ENCODE measurements around the gene CCDC87.
"Not testable (repeated sequence)": the region's sequence is repeated elsewhere in the genome, so short reads cannot be mapped to it uniquely, and the experiment has no call there.

Gene CCDC87

DNA sequence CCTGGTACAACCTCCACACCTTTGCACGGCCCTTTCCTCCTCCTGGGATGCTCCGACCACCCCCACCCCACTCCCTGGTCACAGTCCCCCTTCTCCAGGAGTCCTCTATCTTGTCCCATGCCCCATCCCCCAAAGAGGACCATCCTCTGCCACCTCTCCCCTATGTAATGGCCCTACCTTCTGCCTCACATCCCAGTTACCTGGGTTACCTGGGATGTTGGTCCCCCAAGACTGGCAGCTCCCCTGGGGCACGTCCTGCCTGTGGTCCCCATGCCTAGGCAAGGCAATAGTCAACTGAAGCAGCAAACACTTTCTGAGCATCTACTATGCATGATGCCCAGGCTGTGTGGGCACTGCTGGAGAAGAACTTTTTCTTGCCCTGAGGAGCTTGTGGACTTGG, 37.4 kb downstream of the CCDC87 start:
- no peak for DNase-seq

DNA sequence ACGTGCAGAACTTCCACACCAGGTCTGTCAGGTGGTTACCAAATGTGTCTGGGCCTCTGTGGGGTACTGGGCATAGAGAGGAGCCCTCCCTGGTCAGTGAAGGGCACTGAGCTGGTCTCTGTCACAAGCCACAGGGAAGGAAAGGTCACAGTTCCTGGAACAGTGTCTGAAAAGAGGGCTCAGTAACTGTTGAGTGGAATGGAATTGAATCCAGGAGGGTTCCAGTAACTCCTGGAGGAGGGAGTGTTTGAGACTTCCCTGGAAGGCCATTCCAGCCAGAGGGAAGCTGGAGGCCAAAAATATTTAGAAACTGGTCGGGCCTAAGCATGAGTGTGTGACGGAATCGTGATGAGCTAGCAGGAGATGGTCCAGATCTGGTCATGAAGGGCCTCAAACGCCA, 38.3 kb downstream of the CCDC87 start:
- no peak for DNase-seq

DNA sequence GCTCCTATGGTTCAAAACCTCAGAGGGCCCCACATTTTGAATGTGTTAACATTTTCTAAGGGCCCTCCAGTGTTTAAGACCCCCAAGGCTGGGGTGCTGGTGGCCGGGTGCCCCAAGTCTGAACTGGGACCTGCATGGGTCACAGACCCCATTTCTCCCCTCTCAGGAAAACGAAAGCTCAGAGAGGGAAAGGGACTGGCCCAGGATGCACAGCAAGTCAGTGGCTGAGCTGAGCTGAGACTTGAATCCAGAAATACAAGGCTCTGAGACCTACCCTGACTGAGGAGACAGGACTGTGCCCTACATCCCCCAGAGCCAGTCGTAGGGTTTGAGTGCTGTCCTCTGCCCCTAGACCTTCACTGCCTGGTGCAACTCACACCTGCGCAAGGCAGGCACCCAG, 42.0 kb downstream of the CCDC87 start:
- no peak for DNase-seq

DNA sequence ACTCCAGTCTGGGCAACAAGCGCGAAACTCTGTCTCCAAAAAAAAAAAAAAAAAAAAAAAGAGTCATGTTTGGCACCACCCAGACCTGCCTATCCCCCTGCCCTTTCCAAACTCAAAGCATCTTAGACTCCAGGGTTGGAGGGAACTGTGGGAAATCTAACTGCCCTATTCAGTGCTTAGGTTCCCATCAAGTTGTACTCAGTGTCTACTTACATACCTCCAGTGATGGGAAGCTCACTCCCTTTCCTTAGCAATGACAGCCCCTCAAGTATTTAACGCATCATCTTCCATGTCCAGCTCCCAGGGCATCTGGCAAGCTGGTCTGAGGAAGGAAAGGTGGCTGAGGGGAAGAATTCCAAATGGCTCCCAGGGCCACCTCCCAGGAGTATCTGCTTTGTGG, 43.2 kb downstream of the CCDC87 start:
- DNase-seq = no peak

DNA sequence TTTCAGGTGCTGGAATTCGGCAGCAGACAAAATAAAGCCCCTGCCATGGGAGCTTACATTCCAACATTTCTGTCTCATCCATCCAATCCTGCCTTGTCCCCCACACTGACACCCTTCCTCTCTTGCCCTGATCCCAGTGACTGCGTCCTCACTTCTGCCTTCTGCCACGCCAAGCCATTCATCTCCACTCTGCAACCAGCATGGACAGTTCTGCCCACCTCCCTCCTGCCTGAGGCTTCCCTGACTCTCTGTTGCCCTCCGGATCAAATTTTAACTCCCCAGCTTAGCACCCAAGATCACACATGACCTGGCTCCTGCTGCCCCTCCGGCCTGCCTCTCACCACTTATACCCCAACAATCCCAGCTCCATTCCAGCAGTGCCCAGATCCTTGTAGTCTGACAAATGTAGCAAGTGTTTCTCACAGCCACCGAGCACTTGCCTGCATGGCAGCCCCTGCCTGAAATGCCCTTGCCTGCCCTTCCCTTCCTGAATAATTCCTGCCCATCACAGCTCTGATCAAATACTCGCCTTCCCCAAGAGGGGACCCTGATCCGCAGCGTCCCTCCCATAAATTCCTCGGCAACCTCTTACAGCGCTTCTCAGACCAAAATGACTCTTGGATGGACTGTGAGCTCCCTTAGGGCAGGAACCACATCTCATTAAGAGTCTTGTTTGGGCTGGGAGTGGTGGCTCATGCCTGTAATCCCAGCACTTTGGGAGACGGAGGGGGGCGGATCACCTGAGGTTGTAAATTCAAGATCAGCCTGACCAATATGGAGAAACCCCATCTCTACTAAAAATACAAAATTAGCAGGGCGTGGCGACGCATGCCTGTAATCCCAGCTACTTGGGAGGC, 43.9 kb downstream of the CCDC87 start:
- DNase-seq = no peak

DNA sequence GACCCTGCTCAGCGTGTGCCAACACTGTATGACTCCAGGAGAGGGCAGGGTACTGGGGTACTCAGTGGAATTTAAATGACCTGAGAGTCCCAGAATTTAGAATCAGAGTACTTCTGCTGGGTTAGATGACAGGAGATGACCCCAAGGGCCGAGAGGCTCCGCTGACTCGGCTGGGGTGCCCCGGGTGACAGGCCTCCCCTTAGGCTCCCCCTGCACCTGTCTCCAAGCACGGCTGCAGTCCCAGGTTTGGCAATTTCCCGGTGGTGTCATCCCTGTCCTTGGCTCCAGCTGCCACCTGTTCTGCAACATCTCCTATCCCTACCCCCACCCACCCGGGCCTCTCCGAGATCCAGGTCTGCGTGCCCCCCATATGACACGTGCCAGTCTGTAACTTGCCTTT, 44.8 kb downstream of the CCDC87 start:
- no peak for DNase-seq

DNA sequence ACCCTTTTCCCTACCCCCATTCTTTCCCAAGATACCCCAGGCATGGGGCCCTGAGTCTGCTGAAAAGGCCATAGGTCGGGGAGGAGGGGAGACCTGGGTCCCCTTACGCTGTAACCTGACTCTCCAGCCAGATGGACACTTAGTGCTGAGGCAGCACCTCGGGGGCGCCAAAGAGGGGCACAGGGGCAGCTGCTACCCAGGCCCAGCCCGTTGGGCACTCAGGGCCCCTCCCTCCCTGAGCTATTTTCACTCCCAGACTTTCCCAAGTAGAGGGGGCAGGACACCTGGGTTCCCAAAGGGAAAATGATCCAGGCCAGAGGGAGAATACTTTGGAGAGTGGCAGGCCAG, 45.2 kb downstream of the CCDC87 start:
- no peak for DNase-seq

DNA sequence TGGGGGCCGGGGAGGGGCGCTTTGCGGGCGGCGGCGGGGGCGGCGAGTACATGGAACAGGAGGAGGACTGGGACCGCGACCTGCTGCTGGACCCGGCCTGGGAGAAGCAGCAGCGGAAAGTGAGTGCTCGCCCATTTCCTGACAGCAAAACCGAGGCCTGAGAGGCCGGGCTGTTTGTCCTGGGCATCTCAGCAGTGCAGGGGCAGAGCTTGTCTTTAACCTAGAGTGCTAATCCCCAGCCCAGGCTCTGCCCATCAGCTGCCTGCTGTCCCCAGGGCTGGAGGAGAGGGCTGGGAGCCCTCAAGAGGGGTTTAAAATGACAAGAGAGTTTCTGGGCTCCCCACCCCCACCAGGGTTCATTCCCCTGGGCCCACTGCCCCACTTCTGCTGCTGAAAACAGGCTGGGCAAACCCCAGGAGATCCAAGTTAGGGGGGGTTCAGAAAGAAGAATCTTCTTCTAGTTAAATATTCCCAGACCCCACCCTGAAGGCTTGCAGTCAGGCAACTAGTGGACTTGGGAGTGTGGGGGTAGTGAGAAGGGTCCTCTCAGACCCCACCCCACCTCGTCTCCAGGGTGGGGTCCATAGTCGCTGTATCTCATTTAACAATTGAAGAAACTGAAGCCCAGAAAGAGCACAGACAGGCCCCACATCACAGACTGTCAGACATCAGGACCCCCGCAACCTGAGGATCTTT, 45.7 kb downstream of the CCDC87 start:
- no peak for DNase-seq

DNA sequence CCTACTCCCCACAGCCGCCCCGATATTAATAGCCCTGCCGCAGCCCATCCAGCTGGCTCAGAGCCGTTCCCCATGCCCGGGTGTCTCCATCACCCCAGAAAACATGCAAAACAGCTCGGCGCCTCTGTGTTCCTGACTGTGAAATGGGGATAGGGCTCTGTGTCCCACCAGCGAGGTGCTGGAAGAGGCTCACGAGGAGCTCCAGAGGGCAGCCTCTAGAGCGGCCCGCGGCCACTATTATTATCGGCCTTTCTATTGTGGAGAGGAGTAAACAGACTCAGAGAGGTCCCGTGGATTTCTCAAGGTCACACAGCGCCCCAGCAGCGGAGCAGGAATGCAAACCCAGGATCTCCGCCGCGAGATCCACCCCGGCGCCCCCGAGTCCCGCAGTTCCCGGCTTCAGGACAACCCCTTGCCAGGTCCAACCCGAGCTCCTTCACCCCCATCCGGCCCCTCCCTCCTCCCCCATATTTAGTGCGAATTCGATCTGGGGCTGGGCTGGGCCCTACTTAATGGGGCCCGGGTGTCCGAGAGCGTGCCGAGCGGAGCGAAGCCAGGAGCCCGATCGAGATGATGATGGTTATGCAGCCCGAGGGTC, 46.4 kb downstream of the CCDC87 start, which contains the start of gene ACTN3:
Gene ACTN3 (plus strand): TSS at position 536 of the 598 bp plus-strand sequence. CDS start 35 bp downstream, at position 571.
- DNase-seq = no peak

DNA sequence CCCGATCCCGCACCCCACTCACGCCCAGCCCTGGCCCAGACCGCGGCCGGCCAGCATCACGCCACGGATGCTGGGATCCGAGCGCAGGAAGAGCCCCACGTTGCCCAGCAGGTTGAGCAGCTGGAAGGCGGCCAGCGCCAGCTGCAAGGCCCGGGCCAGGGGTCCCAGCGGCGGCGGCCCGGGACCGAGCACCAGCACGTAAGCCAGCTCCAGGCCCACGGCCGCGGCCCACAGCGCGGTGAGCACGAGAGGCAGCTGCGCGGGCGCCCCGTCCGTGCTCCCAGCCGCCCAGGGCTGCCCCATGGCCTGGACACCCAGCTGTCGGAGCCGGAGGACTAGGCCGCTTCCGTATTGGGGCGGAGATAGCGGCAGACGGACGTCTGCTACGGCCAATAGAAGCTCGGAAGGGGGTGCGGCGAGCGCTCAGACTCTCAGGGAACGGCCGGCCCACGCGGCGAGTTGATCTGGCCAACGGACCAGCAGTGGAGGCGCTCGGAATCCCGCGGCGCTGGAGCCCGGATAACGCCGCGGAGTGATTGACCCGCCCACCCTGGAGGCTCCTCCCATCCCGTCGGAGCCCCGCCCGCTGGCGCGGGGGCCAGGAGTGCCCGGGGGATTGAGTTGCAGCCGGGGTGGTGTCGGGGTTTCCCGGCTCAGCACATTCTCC, 47.0 kb downstream of the CCDC87 start, which contains the start of gene ZDHHC24:
Gene ZDHHC24 (minus strand): TSS at position 348 of the 667 bp plus-strand sequence. CDS start 45 bp downstream, at position 303.
- peak; percentile 61 to 97 (median 93) for DNase-seq

DNA sequence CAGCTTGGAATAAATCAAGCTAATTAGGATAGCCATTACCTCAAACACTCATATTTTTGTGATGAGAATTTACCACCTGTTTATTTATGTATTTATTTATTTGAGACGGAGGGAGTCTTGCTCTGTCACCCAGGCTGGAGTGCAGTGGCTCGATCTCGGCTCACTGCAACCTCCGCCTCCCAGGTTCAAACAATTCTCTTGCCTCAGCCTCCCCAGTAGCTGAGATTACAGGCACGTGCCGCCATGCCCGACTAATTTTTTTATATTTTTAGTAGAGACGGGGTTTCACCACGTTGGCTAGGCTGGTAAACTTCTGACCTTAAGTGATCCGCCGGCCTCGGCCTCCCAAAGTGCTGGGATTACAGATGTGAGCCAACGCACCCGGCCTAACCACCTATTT, 47.9 kb downstream of the CCDC87 start:
- DNase-seq = not testable (repeated sequence)

DNA sequence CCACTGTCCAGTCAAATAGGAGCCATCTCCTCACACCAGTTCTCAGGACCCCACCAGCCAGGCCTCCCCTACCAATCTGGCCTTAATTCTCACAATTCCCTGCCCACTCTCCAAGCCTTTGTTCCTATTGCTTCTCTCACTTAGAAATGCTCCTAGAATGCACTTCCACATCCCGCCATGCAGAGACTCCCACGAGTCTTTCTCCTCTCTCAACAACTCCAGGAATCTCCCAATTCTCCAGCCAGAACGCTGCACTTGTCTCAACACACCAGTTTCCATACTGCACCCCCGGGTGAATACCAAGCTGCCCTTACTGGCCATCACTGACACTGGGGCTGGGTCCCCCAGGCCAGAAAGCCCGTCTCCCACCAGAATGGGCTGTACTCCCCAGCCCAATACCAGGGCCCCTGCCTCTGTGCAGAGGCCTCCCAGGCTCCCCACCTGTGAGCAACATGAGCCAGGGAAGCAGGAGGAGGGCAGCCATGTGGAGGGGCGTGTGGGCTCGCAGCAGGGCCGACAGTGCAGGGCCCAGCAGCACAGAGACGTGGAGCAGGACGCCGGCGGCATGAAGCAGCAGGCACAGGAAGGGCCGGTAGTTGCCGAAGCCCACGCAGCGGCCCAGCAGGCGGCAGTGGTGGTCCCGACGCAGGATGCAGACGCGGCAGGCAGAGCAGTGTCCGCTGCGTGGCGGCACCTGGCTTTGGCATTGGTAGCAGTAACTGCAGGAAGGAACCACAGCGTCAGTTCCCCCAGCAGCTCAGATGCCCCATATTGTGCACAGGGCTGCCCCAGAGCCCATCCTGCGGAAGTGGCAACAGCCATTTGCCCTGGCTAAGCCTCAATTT, 49.4 kb downstream of the CCDC87 start:
- DNase-seq = peak in 26 of 51 donors; percentile 3 to 54 (median 21)

DNA sequence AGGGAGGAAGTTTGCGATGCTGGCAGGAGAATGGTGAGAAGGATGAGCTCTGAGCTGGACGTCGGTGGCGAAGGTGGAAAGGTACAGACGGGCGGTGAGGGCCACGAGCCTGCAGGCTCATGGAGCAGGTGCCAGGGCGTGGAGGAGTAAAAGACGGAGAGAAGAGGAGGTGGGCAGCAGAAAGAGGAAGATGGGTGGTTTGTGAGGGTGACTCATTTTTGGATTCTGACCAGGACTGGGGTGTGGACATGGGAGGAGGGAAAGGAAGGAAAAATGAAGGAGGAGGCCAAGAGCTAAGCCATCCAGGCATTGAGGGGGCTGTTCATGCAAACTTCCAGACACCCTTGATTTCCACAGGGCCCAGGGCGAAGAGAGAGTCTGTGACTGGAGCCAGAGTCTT, 50.5 kb downstream of the CCDC87 start:
- peak in 1 of 51 donors; percentile 48 for DNase-seq

DNA sequence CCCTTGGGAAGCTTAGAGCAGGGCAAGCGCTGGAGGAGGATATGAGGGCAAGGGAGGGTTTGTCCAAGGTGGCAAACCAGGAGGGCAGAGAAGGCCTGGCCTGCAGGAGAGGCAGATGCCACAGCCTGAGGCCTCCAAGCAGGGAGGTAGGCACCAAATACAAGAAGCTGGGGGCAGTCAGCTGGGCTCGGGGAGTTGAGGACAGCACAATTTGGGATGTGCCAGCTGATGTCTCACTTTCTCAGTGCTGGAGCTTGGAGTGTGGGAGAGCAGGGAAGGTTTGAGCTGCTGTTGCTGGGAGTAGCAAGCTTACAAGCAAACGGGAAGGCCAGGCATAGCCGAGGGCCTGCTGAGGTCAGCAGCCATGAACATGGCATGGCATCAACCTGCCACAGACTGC, 51.0 kb downstream of the CCDC87 start:
- DNase-seq = no peak

DNA sequence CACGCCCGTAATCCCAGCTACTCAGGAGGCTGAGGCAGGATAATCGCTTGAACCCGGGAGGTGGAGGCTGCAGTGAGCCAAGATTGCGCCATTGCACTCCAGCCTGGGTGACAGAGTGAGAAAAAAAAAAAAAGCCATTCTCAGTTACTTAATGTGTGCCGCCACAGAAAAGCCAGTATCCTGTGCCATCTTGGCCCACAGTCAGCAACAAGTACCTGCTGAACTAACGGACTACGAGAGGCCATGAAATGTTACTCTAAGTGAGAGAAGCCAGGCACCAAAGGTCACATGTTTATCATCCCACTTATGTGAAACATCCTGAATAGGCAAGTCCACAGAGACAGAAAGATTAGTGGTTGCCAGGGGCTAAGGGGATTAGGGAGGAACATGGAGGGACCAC, 52.3 kb downstream of the CCDC87 start:
- DNase-seq = not testable (repeated sequence)
